ENCODE results near the gene ABCD3.
"Not testable (repeated sequence)": the region's sequence is repeated elsewhere in the genome, so short reads cannot be mapped to it uniquely, and the experiment has no call there.

The ABCD3 gene

GRCh38 chr1:94417978-94418663 is at the start of gene ABCD3:
Gene ABCD3, plus strand, starts transcription at chr1:94418389. Its CDS starts 90 bp downstream, at chr1:94418479.
- in situ Hi-C loops (cut with MboI; ENCODE audit: low pct_unique_long_range_greater_than_20kb, low sequenced_read_pairs, unreplicated experiment): no loop called here
- DNase-seq (ENCODE audit: low spot score): peak; percentile 95
- TF ChIP-seq, protein P1, sequence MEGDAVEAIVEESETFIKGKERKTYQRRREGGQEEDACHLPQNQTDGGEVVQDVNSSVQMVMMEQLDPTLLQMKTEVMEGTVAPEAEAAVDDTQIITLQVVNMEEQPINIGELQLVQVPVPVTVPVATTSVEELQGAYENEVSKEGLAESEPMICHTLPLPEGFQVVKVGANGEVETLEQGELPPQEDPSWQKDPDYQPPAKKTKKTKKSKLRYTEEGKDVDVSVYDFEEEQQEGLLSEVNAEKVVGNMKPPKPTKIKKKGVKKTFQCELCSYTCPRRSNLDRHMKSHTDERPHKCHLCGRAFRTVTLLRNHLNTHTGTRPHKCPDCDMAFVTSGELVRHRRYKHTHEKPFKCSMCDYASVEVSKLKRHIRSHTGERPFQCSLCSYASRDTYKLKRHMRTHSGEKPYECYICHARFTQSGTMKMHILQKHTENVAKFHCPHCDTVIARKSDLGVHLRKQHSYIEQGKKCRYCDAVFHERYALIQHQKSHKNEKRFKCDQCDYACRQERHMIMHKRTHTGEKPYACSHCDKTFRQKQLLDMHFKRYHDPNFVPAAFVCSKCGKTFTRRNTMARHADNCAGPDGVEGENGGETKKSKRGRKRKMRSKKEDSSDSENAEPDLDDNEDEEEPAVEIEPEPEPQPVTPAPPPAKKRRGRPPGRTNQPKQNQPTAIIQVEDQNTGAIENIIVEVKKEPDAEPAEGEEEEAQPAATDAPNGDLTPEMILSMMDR (IDR thresholded peaks at IDR 0.05; ENCODE audit: extremely low read depth, insufficient read depth, missing control alignments): no peak

- DNase-seq (ENCODE audit: low spot score); in situ Hi-C loops (cut with MboI; ENCODE audit: low pct_unique_long_range_greater_than_20kb, low sequenced_read_pairs, unreplicated experiment): not testable (repeated sequence)
These were observed 45.4 kb upstream of the ABCD3 start for GRCh38 chr1:94372771-94373170.

GRCh38 chr1:94373311-94373710 is 44.9 kb upstream of the ABCD3 start:
- DNase-seq (ENCODE audit: low spot score); in situ Hi-C loops (cut with MboI; ENCODE audit: low pct_unique_long_range_greater_than_20kb, low sequenced_read_pairs, unreplicated experiment): not testable (repeated sequence)

- in situ Hi-C loops (cut with MboI; ENCODE audit: low pct_unique_long_range_greater_than_20kb, low sequenced_read_pairs, unreplicated experiment): not testable (repeated sequence)
These were observed 42.5 kb upstream of the ABCD3 start for GRCh38 chr1:94375666-94376065.

DNA sequence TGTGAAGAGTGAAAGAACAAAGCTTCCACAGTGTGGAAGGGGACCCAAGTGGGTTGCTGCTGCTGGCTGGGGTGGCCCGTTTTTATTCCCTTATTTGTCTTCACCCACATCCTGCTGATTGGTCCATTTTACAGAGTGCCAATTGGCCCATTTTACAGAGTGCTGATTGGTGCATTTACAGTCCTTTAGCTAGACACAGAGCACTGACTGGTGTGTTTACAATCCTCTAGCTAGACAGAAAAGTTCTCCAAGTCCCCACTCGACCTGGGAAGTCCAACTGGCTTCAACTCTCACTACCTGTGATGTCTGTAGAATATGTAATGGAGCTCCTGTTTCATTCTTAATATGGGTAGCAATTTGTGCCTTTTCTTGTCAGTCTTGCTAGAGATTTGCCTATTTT is 39.7 kb upstream of the ABCD3 start:
- DNase-seq (ENCODE audit: low spot score); in situ Hi-C loops (cut with MboI; ENCODE audit: low pct_unique_long_range_greater_than_20kb, low sequenced_read_pairs, unreplicated experiment): not testable (repeated sequence)

More at GRCh38 chr1:94375666-94376065, 42.5 kb upstream of the ABCD3 start:
- DNase-seq (ENCODE audit: low spot score): not testable (repeated sequence)

GRCh38 chr1:94379615-94380014 is 38.6 kb upstream of the ABCD3 start:
- TF ChIP-seq, protein P1 (IDR thresholded peaks at IDR 0.05; ENCODE audit: extremely low read depth, insufficient read depth, missing control alignments): no peak
- in situ Hi-C loops (cut with MboI; ENCODE audit: low pct_unique_long_range_greater_than_20kb, low sequenced_read_pairs, unreplicated experiment): no loop called here
- DNase-seq (ENCODE audit: low spot score): no peak

- in situ Hi-C loops (cut with MboI; ENCODE audit: low pct_unique_long_range_greater_than_20kb, low sequenced_read_pairs, unreplicated experiment): no loop called here
- DNase-seq (ENCODE audit: low spot score): no peak
- TF ChIP-seq, protein P1 (IDR thresholded peaks at IDR 0.05; ENCODE audit: extremely low read depth, insufficient read depth, missing control alignments): no peak
These were observed 36.0 kb upstream of the ABCD3 start for GRCh38 chr1:94382201-94382600.

GRCh38 chr1:94383966-94384408 is 34.2 kb upstream of the ABCD3 start:
- in situ Hi-C loops (cut with MboI; ENCODE audit: low pct_unique_long_range_greater_than_20kb, low sequenced_read_pairs, unreplicated experiment): no loop called here
- TF ChIP-seq, protein P1 (IDR thresholded peaks at IDR 0.05; ENCODE audit: extremely low read depth, insufficient read depth, missing control alignments): no peak
- peak; percentile 14 for DNase-seq (ENCODE audit: low spot score)
